ENCODE results near the gene OR5B21.

Gene OR5B21

DNA sequence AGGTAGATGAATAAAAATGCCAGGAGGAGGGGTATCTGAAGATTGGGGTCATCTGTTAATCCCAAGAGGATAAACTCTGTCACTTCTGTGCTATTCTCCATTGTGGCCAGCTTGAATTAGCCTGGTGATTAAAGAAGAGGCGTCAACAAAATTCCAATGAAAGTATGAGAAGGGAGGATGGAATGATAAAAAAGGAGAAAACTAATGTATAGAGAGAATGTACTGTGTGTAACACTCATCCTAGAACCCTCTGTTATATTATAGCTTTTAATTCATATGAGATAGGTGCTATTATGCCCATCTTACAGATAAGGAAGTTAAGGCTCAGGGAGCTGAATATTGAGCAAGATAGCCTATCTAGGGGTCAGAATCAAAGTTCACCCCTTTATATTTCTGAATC lies at the start of gene OR5B21:
Gene OR5B21, minus strand, starts transcription at position 101 of the 400 bp plus-strand sequence. Its CDS starts 0 bp downstream, at position 101.
- Histone ChIP-seq H3K4me3 (replicated peaks; ENCODE audit: low read depth, low read length) (no peak within 1 kb of the TSS), H3K27me3 (replicated peaks; ENCODE audit: control insufficient read depth, insufficient read depth, low read length) (no peaks in the 10 kb centered on the region), H3K36me3 (ENCODE audit: control insufficient read depth, insufficient read depth, low read length) (no peaks in the 10 kb centered on the region; the same call in none of the 2 replicates)
- no peak for DNase-seq (ENCODE audit: extremely low read depth, insufficient read length)
- TF ChIP-seq, protein P1, sequence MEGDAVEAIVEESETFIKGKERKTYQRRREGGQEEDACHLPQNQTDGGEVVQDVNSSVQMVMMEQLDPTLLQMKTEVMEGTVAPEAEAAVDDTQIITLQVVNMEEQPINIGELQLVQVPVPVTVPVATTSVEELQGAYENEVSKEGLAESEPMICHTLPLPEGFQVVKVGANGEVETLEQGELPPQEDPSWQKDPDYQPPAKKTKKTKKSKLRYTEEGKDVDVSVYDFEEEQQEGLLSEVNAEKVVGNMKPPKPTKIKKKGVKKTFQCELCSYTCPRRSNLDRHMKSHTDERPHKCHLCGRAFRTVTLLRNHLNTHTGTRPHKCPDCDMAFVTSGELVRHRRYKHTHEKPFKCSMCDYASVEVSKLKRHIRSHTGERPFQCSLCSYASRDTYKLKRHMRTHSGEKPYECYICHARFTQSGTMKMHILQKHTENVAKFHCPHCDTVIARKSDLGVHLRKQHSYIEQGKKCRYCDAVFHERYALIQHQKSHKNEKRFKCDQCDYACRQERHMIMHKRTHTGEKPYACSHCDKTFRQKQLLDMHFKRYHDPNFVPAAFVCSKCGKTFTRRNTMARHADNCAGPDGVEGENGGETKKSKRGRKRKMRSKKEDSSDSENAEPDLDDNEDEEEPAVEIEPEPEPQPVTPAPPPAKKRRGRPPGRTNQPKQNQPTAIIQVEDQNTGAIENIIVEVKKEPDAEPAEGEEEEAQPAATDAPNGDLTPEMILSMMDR (IDR thresholded peaks at IDR 0.05; ENCODE audit: insufficient read depth, low read length, poor library complexity, severe bottlenecking), result no peak

DNA sequence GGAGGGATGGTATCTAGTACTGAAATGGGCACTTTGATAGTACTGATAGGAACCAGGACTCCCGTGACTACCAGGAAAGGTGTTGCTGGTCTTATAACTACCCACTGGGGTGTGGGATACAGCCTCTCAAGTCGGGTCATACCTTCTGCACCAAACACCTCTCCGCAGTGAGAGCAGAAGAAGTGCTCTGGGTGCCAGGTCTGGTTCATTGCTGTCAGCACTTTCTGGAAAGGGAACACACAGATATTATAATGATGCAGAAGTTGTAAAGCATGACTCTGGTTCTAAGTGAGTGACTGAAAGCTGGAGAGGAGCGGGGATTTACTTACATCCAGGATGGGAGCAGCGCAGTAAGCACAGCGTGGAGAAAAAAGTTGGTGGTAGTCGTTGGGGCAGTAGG lies 41.7 kb upstream of the OR5B21 start:
- TF ChIP-seq, protein P1 (IDR thresholded peaks at IDR 0.05; ENCODE audit: insufficient read depth, low read length, poor library complexity, severe bottlenecking), result no peak
- H3K27me3 ChIP-seq (replicated peaks; ENCODE audit: control insufficient read depth, insufficient read depth, low read length), result no peaks in the 10 kb centered on the region
- no peak overlapping the region for H3K4me3 ChIP-seq (replicated peaks; ENCODE audit: low read depth, low read length)
- H3K36me3 ChIP-seq (ENCODE audit: control insufficient read depth, insufficient read depth, low read length), result peaks cover 35% of the 10 kb centered on the region
- no peak for DNase-seq (ENCODE audit: extremely low read depth, insufficient read length)

DNA sequence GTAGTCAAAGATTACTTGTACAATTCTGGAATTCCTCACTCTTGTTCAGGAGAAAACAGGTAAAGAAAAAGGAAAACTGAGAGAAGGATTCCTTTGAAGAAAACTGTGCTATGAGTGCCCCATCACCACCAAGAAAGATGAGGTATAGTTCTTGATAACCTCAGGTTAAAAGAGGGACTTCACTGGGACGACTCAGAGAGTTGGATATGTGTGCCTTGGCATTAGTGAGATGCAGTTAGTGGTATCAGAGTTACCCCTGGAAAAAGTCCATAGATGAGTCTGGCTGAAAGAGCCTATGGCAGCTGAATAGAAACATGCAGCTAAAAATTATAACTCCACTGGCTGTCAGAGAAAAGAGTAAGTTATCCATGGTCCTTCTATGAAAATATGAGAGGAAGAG lies 38.9 kb upstream of the OR5B21 start:
- no peak overlapping the region for H3K4me3 ChIP-seq (replicated peaks; ENCODE audit: low read depth, low read length)
- DNase-seq (ENCODE audit: extremely low read depth, insufficient read length), result no peak
- TF ChIP-seq, protein P1 (IDR thresholded peaks at IDR 0.05; ENCODE audit: insufficient read depth, low read length, poor library complexity, severe bottlenecking), result no peak
- H3K27me3 ChIP-seq (replicated peaks; ENCODE audit: control insufficient read depth, insufficient read depth, low read length), result no peaks in the 10 kb centered on the region
- H3K36me3 ChIP-seq (ENCODE audit: control insufficient read depth, insufficient read depth, low read length), result peaks cover 26% of the 10 kb centered on the region

DNA sequence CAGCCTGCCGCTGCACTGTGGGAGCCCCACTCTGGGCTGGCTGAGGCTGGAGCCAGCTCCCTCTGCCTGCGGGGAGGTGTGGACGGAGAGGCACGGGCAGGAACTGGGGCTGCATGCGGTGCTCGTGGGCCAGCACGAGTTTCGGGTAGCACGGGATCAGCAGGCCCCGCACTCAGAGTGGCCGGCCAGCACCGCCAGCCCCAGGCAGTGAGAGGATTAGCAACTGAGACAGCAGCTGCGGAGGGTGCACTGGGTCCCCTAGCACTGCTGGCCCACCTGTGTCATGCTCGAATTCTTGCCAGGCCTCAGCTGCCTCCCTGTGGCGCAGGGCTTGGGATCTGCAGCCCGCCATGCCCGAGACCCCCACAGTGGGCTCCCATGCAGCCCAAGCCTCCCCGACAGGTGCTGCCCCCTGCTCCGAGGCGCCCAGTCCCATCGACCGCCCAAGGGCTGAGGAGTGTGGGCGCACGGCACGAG lies 24.0 kb upstream of the OR5B21 start:
- TF ChIP-seq, protein P1 (IDR thresholded peaks at IDR 0.05; ENCODE audit: insufficient read depth, low read length, poor library complexity, severe bottlenecking), result no peak
- Histone ChIP-seq H3K4me3 (replicated peaks; ENCODE audit: low read depth, low read length) (no peak overlapping the region), H3K36me3 (ENCODE audit: control insufficient read depth, insufficient read depth, low read length) (peaks cover 17% of the 10 kb centered on the region), H3K27me3 (replicated peaks; ENCODE audit: control insufficient read depth, insufficient read depth, low read length) (no peaks in the 10 kb centered on the region)
- DNase-seq (ENCODE audit: extremely low read depth, insufficient read length), result no peak

DNA sequence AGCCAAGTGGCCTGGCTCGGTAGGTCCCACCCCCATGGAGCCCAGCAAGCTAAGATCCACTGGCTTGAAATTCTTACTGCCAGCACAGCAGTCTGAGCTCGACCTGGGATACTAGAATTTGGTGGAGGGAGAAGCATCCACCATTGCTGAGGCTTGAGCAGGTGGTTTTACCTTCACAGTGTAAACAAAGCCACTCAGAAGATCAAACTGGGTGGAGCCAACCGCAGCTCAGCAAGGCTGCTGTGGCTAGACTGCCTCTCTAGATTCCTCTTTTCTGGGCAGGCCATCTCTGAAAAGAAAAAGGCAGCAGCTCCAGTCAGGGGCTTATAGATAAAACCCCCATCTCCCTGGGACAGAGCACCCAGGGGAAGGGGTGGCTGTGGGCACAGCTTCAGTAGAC lies 22.3 kb upstream of the OR5B21 start:
- H3K36me3 ChIP-seq (ENCODE audit: control insufficient read depth, insufficient read depth, low read length), result peaks cover 17% of the 10 kb centered on the region

More for the DNA sequence above, 22.3 kb upstream of the OR5B21 start:
- Histone ChIP-seq H3K27me3 (replicated peaks; ENCODE audit: control insufficient read depth, insufficient read depth, low read length) (no peaks in the 10 kb centered on the region), H3K4me3 (replicated peaks; ENCODE audit: low read depth, low read length) (no peak overlapping the region)
- DNase-seq (ENCODE audit: extremely low read depth, insufficient read length), result no peak
- TF ChIP-seq, protein P1 (IDR thresholded peaks at IDR 0.05; ENCODE audit: insufficient read depth, low read length, poor library complexity, severe bottlenecking), result no peak
